Tibial nerve (tissue), 4 donors: Measurements from ENCODE around the gene MIEF1.

ENCODE experiments used
- EP300 ChIP-seq, 2 donors: sonication (generic); formaldehyde crosslinking; IDR thresholded peaks; one replicate each; pipeline ENCODE4 v1.6.1; 2017; ENCODE audit warnings: antibody characterized with exemption in 2 of 2, mild to moderate bottlenecking in 1 of 2
- POLR2A ChIP-seq, 2 donors: fragments of 450-650 bp; IDR thresholded peaks; one replicate each; pipeline ENCODE4 v1.6.1; 2017; ENCODE audit warnings: antibody characterized with exemption in 2 of 2, mild to moderate bottlenecking in 2 of 2, moderate library complexity in 2 of 2
- TF ChIP-seq, protein P1 (sequence below), 5 experiments: fragments of 200-600 bp in 3 of 5; fragments of 450-650 bp in 2 of 5; sonication (generic) in 3 of 5; IDR thresholded peaks; one replicate each; pipeline ENCODE4 v1.5.1; 2016 to 2019; ENCODE audit warnings: antibody characterized with exemption in 5 of 5, mild to moderate bottlenecking in 3 of 5, moderate library complexity in 2 of 5

DNA sequence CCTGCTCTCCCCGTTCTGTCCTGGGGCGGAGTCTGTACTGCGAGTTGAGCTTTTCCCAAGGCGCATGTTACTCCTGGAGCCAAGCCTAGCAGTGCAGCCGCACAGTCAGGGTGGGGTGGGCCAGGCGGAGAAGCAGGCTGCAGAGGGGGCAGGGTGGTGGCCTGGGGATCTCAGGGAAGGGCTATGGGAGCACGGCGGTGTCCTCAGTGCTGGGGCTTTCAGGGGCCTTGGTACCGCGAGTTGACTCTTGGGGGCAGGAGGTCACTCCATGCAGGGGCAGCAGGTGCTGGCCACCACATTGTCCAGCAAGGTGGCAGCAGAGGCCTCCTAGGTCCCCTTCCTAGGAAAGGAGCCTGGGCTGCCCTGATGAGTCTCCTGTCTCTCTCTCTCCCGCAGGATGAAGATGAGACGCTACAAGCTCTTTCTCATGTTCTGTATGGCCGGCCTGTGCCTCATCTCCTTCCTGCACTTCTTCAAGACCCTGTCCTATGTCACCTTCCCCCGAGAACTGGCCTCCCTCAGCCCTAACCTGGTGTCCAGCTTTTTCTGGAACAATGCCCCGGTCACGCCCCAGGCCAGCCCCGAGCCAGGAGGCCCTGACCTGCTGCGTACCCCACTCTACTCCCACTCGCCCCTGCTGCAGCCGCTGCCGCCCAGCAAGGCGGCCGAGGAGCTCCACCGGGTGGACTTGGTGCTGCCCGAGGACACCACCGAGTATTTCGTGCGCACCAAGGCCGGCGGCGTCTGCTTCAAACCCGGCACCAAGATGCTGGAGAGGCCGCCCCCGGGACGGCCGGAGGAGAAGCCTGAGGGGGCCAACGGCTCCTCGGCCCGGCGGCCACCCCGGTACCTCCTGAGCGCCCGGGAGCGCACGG lies 14.9 kb upstream of the MIEF1 start:
- TF ChIP-seq EP300 (IDR thresholded peaks at IDR 0.05) (no peak), POLR2A (IDR thresholded peaks at IDR 0.05) (no peak)
- TF ChIP-seq, protein P1, sequence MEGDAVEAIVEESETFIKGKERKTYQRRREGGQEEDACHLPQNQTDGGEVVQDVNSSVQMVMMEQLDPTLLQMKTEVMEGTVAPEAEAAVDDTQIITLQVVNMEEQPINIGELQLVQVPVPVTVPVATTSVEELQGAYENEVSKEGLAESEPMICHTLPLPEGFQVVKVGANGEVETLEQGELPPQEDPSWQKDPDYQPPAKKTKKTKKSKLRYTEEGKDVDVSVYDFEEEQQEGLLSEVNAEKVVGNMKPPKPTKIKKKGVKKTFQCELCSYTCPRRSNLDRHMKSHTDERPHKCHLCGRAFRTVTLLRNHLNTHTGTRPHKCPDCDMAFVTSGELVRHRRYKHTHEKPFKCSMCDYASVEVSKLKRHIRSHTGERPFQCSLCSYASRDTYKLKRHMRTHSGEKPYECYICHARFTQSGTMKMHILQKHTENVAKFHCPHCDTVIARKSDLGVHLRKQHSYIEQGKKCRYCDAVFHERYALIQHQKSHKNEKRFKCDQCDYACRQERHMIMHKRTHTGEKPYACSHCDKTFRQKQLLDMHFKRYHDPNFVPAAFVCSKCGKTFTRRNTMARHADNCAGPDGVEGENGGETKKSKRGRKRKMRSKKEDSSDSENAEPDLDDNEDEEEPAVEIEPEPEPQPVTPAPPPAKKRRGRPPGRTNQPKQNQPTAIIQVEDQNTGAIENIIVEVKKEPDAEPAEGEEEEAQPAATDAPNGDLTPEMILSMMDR (IDR thresholded peaks at IDR 0.05), result no peak
